GM23338 (cell line): ENCODE data around the gene SLC25A12.

ENCODE experiments used
- CREB1 ChIP-seq: fragments of 250-450 bp; sonication (Bioruptor Pico); IDR thresholded peaks from 2 replicates; pipeline ENCODE4 v1.5.0; 2020; ENCODE audit warnings: low read depth, mild to moderate bottlenecking, moderate library complexity
- EZH2 ChIP-seq: fragments of 200-600 bp; sonication (generic); IDR thresholded peaks from one replicate; pipeline ENCODE4 v1.8.0; 2017; ENCODE audit warnings: antibody characterized with exemption, mild to moderate bottlenecking, low read depth; ENCODE audit not compliant: unreplicated experiment
- EZH2phosphoT487 ChIP-seq: fragments of 200-600 bp; sonication (generic); IDR thresholded peaks from one replicate; pipeline ENCODE4 v1.8.1; 2018; ENCODE audit warnings: antibody characterized with exemption; ENCODE audit not compliant: unreplicated experiment
- JUNB ChIP-seq: IDR thresholded peaks from one replicate; pipeline ENCODE4 v1.6.1; 2016; ENCODE audit warnings: antibody characterized with exemption; ENCODE audit not compliant: unreplicated experiment
- NANOG ChIP-seq: IDR thresholded peaks from 2 replicates; pipeline ENCODE4 v1.6.1; 2016; ENCODE audit warnings: antibody characterized with exemption, borderline replicate concordance
- POLR2AphosphoS5 ChIP-seq: IDR thresholded peaks from 2 replicates; pipeline ENCODE4 v1.6.1; 2016; ENCODE audit warnings: antibody characterized with exemption, low read depth
- STAT1 ChIP-seq: IDR thresholded peaks from one replicate; pipeline ENCODE4 v1.6.1; 2016; ENCODE audit warnings: antibody characterized with exemption; ENCODE audit not compliant: unreplicated experiment
- ZNF114 ChIP-seq: fragments of 250-450 bp; sonication (Bioruptor Pico); IDR thresholded peaks from 2 replicates; pipeline ENCODE4 v1.5.0; 2020; ENCODE audit warnings: mild to moderate bottlenecking, moderate library complexity
- TF ChIP-seq, protein P1 (sequence below), 2 experiments: fragments of 200-600 bp in 1 of 2; sonication (generic) in 1 of 2; conservative IDR thresholded peaks; 2 replicates each; pipeline versions ENCODE4 v1.5.1 to v1.6.1; 2016 to 2017; ENCODE audit warnings: antibody characterized with exemption in 2 of 2, low read depth in 2 of 2, mild to moderate bottlenecking in 2 of 2, moderate library complexity in 1 of 2
- TF ChIP-seq, protein P2 (sequence below): IDR thresholded peaks from one replicate; pipeline ENCODE4 v1.6.1; 2018; ENCODE audit warnings: antibody characterized with exemption; ENCODE audit not compliant: unreplicated experiment
- TF ChIP-seq, protein P3 (sequence below): IDR thresholded peaks from 2 replicates; pipeline ENCODE4 v1.6.1; 2016; ENCODE audit warnings: antibody characterized with exemption

DNA sequence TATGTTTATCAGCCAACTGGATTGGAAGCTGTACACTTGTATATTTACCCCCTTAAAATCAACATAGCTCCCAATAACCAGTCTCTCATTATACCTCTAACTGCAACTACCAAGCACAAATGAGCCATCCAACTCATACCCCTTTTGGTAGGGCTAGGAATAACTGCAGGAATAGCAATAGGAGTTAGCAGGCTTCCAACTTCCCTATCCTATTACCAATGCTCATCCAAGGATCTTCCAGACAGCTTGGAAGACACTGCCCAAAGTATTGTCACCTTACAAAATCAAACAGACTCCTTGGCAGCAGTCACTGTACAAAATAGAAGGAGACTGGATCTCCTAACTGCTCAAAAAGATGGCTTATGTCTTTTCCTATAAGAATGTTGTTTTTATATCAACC, 61.6 kb downstream of the SLC25A12 start:
- TF ChIP-seq, protein P1, sequence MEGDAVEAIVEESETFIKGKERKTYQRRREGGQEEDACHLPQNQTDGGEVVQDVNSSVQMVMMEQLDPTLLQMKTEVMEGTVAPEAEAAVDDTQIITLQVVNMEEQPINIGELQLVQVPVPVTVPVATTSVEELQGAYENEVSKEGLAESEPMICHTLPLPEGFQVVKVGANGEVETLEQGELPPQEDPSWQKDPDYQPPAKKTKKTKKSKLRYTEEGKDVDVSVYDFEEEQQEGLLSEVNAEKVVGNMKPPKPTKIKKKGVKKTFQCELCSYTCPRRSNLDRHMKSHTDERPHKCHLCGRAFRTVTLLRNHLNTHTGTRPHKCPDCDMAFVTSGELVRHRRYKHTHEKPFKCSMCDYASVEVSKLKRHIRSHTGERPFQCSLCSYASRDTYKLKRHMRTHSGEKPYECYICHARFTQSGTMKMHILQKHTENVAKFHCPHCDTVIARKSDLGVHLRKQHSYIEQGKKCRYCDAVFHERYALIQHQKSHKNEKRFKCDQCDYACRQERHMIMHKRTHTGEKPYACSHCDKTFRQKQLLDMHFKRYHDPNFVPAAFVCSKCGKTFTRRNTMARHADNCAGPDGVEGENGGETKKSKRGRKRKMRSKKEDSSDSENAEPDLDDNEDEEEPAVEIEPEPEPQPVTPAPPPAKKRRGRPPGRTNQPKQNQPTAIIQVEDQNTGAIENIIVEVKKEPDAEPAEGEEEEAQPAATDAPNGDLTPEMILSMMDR (conservative IDR thresholded peaks at IDR 0.05; ENCODE audit: low read depth in 2 of 2) = no peak
- no peak for TF ChIP-seq EZH2phosphoT487
- no peak for TF ChIP-seq POLR2AphosphoS5
- TF ChIP-seq, protein P2, sequence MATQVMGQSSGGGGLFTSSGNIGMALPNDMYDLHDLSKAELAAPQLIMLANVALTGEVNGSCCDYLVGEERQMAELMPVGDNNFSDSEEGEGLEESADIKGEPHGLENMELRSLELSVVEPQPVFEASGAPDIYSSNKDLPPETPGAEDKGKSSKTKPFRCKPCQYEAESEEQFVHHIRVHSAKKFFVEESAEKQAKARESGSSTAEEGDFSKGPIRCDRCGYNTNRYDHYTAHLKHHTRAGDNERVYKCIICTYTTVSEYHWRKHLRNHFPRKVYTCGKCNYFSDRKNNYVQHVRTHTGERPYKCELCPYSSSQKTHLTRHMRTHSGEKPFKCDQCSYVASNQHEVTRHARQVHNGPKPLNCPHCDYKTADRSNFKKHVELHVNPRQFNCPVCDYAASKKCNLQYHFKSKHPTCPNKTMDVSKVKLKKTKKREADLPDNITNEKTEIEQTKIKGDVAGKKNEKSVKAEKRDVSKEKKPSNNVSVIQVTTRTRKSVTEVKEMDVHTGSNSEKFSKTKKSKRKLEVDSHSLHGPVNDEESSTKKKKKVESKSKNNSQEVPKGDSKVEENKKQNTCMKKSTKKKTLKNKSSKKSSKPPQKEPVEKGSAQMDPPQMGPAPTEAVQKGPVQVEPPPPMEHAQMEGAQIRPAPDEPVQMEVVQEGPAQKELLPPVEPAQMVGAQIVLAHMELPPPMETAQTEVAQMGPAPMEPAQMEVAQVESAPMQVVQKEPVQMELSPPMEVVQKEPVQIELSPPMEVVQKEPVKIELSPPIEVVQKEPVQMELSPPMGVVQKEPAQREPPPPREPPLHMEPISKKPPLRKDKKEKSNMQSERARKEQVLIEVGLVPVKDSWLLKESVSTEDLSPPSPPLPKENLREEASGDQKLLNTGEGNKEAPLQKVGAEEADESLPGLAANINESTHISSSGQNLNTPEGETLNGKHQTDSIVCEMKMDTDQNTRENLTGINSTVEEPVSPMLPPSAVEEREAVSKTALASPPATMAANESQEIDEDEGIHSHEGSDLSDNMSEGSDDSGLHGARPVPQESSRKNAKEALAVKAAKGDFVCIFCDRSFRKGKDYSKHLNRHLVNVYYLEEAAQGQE = no peak
- TF ChIP-seq EZH2 = no peak
- no peak for TF ChIP-seq CREB1 (CRISPR knock-in tag)
- TF ChIP-seq STAT1 = no peak
- TF ChIP-seq, protein P3, sequence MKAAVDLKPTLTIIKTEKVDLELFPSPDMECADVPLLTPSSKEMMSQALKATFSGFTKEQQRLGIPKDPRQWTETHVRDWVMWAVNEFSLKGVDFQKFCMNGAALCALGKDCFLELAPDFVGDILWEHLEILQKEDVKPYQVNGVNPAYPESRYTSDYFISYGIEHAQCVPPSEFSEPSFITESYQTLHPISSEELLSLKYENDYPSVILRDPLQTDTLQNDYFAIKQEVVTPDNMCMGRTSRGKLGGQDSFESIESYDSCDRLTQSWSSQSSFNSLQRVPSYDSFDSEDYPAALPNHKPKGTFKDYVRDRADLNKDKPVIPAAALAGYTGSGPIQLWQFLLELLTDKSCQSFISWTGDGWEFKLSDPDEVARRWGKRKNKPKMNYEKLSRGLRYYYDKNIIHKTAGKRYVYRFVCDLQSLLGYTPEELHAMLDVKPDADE = no peak
- TF ChIP-seq JUNB = no peak
- TF ChIP-seq ZNF114 (CRISPR knock-in tag) = no peak
- TF ChIP-seq NANOG = no peak
